ENCODE data around the gene BCAR1. TPM values are rescaled to one million over a fixed set of nuclear protein-coding genes. Genes with fewer than 3 reads are reported as not detected.
"Not testable (repeated sequence)": the region's sequence is repeated elsewhere in the genome, so short reads cannot be mapped to it uniquely, and the experiment has no call there.

Gene BCAR1
- total and polyA plus RNA-seq, 2 experiments from 2014 or later, result 37.9 to 140 TPM

DNA sequence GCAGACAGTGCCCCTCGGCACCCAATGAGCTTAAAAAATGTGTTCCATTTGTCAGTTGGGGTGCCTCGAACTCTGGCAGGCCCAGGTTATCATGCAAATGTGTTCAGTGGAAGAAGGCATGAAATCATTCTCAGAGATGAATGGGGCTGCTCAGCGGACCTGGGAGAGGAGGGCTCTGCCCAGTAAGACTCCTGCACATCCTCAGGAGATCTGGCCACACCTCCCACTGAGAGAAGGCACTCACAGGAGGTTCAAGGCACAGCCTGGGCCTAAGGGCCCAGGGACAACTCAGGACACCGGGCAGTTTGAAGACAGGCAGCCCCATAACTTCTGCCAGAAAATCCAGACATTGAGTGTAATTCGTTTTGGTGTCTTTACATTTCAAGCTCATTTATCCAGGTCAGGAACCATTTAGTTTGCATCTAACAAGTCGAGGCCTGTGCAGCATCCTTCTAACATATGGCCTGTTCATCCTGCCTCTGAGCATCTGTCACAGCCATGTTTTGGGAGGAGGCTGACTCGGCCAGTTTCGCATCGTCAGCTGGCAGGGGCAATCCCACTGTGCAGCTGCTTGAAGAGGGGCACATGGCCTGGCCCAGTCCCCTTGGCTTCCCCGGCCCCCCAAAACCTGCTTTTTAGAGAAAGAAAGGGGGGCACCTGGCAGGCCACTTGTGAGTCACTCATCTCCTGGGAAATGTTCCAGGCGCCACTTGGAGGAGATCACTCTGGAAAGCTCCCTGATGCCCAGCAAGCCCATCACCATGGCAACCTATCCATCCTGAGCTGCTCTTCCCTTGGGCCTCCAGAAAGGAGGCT, 31.2 kb upstream of the BCAR1 start (continued):
- TF ChIP-seq, protein P1, sequence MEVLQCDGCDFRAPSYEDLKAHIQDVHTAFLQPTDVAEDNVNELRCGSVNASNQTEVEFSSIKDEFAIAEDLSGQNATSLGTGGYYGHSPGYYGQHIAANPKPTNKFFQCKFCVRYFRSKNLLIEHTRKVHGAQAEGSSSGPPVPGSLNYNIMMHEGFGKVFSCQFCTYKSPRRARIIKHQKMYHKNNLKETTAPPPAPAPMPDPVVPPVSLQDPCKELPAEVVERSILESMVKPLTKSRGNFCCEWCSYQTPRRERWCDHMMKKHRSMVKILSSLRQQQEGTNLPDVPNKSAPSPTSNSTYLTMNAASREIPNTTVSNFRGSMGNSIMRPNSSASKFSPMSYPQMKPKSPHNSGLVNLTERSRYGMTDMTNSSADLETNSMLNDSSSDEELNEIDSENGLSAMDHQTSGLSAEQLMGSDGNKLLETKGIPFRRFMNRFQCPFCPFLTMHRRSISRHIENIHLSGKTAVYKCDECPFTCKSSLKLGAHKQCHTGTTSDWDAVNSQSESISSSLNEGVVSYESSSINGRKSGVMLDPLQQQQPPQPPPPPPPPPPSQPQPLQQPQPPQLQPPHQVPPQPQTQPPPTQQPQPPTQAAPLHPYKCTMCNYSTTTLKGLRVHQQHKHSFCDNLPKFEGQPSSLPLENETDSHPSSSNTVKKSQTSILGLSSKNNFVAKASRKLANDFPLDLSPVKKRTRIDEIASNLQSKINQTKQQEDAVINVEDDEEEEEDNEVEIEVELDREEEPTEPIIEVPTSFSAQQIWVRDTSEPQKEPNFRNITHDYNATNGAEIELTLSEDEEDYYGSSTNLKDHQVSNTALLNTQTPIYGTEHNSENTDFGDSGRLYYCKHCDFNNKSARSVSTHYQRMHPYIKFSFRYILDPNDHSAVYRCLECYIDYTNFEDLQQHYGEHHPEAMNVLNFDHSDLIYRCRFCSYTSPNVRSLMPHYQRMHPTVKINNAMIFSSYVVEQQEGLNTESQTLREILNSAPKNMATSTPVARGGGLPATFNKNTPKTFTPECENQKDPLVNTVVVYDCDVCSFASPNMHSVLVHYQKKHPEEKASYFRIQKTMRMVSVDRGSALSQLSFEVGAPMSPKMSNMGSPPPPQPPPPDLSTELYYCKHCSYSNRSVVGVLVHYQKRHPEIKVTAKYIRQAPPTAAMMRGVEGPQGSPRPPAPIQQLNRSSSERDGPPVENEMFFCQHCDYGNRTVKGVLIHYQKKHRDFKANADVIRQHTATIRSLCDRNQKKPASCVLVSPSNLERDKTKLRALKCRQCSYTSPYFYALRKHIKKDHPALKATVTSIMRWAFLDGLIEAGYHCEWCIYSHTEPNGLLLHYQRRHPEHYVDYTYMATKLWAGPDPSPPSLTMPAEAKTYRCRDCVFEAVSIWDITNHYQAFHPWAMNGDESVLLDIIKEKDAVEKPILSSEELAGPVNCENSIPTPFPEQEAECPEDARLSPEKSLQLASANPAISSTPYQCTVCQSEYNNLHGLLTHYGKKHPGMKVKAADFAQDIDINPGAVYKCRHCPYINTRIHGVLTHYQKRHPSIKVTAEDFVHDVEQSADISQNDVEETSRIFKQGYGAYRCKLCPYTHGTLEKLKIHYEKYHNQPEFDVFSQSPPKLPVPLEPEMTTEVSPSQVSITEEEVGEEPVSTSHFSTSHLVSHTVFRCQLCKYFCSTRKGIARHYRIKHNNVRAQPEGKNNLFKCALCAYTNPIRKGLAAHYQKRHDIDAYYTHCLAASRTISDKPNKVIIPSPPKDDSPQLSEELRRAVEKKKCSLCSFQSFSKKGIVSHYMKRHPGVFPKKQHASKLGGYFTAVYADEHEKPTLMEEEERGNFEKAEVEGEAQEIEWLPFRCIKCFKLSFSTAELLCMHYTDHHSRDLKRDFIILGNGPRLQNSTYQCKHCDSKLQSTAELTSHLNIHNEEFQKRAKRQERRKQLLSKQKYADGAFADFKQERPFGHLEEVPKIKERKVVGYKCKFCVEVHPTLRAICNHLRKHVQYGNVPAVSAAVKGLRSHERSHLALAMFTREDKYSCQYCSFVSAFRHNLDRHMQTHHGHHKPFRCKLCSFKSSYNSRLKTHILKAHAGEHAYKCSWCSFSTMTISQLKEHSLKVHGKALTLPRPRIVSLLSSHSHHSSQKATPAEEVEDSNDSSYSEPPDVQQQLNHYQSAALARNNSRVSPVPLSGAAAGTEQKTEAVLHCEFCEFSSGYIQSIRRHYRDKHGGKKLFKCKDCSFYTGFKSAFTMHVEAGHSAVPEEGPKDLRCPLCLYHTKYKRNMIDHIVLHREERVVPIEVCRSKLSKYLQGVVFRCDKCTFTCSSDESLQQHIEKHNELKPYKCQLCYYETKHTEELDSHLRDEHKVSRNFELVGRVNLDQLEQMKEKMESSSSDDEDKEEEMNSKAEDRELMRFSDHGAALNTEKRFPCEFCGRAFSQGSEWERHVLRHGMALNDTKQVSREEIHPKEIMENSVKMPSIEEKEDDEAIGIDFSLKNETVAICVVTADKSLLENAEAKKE (CRISPR knock-in tag; IDR thresholded peaks at IDR 0.05), result no peak
- TF ChIP-seq EZH2phosphoT487 (IDR thresholded peaks at IDR 0.05; ENCODE audit: unreplicated experiment) (no peak), CREB1 (CRISPR knock-in tag; IDR thresholded peaks at IDR 0.05; ENCODE audit: low read depth) (no peak)

DNA sequence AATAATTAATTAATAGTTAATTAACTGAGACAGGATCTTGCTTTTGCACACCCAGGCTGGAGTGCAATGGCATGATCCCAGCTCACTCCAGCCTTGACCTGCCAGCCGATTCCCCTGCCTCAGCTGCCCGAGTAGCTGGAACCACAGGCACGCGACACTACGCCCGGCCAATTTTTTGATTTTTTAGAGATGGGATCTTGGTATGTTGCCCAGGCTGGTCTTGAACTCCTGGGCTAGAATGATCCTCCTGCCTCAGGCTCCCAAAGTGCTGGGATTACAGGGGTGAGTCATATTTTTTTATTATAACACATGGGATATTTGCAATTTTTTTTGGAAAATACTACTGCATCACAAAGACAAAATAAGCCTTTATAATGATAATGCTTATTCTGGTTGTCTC, 30.4 kb upstream of the BCAR1 start:
- no peak overlapping the region for H3K27ac Mint-ChIP-seq
- no peaks in the 10 kb centered on the region for H3K36me3 ChIP-seq (ENCODE audit: insufficient read depth)
- no peak for TF ChIP-seq EZH2phosphoT487 (IDR thresholded peaks at IDR 0.05; ENCODE audit: unreplicated experiment)
- TF ChIP-seq, protein P2, sequence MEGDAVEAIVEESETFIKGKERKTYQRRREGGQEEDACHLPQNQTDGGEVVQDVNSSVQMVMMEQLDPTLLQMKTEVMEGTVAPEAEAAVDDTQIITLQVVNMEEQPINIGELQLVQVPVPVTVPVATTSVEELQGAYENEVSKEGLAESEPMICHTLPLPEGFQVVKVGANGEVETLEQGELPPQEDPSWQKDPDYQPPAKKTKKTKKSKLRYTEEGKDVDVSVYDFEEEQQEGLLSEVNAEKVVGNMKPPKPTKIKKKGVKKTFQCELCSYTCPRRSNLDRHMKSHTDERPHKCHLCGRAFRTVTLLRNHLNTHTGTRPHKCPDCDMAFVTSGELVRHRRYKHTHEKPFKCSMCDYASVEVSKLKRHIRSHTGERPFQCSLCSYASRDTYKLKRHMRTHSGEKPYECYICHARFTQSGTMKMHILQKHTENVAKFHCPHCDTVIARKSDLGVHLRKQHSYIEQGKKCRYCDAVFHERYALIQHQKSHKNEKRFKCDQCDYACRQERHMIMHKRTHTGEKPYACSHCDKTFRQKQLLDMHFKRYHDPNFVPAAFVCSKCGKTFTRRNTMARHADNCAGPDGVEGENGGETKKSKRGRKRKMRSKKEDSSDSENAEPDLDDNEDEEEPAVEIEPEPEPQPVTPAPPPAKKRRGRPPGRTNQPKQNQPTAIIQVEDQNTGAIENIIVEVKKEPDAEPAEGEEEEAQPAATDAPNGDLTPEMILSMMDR (conservative IDR thresholded peaks at IDR 0.05; ENCODE audit: low read depth in 2 of 2), result no peak

DNA sequence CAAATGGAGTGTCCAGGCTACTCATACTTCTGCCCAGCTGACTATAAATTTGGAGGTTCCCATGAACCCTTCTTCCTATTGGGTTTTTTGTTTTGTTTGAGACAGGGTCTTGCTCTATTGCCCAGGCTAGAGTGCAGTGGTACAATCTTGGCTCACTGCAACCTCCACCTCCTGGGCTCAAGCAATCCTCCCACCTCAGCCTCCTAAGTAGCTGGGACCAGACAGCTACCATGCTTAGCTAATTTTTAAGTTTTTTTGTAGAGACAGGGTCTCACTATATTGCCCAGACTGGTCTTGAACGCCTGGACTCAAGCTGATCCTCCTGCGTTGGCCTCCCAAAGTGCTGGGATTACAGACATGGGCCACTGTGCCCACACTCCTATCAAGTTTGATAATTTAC, 29.6 kb upstream of the BCAR1 start:
- not testable (repeated sequence) for H3K9me2 ChIP-seq (ENCODE audit: insufficient read depth); H3K4me3 Mint-ChIP-seq; H3K27ac ChIP-seq (ENCODE audit: low read depth); H3K4me1 Mint-ChIP-seq; H2AFZ ChIP-seq; H3K79me2 ChIP-seq (replicated peaks; ENCODE audit: insufficient read depth); H3K36me3 Mint-ChIP-seq (ENCODE audit: low read depth); H3K27me3 ChIP-seq (ENCODE audit: insufficient read depth); H3F3A ChIP-seq (replicated peaks; ENCODE audit: low read depth); H3K4me2 ChIP-seq; H4K20me1 ChIP-seq (replicated peaks; ENCODE audit: insufficient read depth); H3K27ac Mint-ChIP-seq; H3K36me3 ChIP-seq (ENCODE audit: insufficient read depth); H3K9me3 Mint-ChIP-seq; H3K27me3 Mint-ChIP-seq (ENCODE audit: insufficient read depth, low read depth, poor library complexity); ATAC-seq; DNase-seq (ENCODE audit: low spot score); H3K4me1 ChIP-seq (ENCODE audit: insufficient read depth); H3K4me3 ChIP-seq

More for the DNA sequence above, 30.4 kb upstream of the BCAR1 start:
- Histone ChIP-seq H3K4me2 (no peak overlapping the region), H3K9me2 (ENCODE audit: insufficient read depth) (no peaks in the 10 kb centered on the region), H4K20me1 (replicated peaks; ENCODE audit: insufficient read depth) (no peaks in the 10 kb centered on the region), H3K4me1 (ENCODE audit: insufficient read depth) (no peaks in the 10 kb centered on the region; the same call in 1 of the 2 replicates), H3K27me3 (ENCODE audit: insufficient read depth) (no peaks in the 10 kb centered on the region), H3K27ac (ENCODE audit: low read depth) (no peak overlapping the region), H3K4me3 (no peak overlapping the region), H2AFZ (no peak overlapping the region), H3K79me2 (replicated peaks; ENCODE audit: insufficient read depth) (no peaks in the 10 kb centered on the region), H3F3A (replicated peaks; ENCODE audit: low read depth) (peaks cover 4% of the 10 kb centered on the region; the same call in 1 of the 2 replicates)
- Mint-ChIP-seq H3K27me3 (ENCODE audit: insufficient read depth, low read depth, poor library complexity) (peaks cover 6% of the 10 kb centered on the region), H3K36me3 (ENCODE audit: low read depth) (peaks cover 13% of the 10 kb centered on the region), H3K4me3 (no peak overlapping the region), H3K9me3 (no peaks in the 10 kb centered on the region; the same call in 2 of the 3 replicates), H3K4me1 (peaks cover 6% of the 10 kb centered on the region; the same call in 2 of the 3 replicates)
- DNase-seq (ENCODE audit: low spot score), result no peak
- ATAC-seq, result no peak
